NCI-H1417 (cell line): ENCODE data around the gene SNCA.
A peak's percentile ranks its signal among the peaks of the same experiment; 100 is the strongest.

Source experiments
- DNase-seq, 3 experiments: peaks; one replicate each; lab custom pipeline; 2025; lab: John Stamatoyannopoulos, UW

The SNCA gene

GRCh38 chr4:89754531-89754930 is 82.4 kb downstream of the SNCA start:
- DNase-seq: no peak

GRCh38 chr4:89753601-89754066 is 83.3 kb downstream of the SNCA start:
- DNase-seq: peak in 2 of 3 experiments; percentile 8 to 46

- peak in 2 of 3 experiments; percentile 17 to 46 for DNase-seq
Observed at GRCh38 chr4:89752932-89753598, 83.9 kb downstream of the SNCA start.

GRCh38 chr4:89751416-89751815 is 85.5 kb downstream of the SNCA start:
- DNase-seq: peak; percentile 7 to 60 (median 24)

GRCh38 chr4:89746377-89746776 is 90.6 kb downstream of the SNCA start:
- no peak for DNase-seq

- no peak for DNase-seq
Observed at GRCh38 chr4:89745708-89746107, 91.3 kb downstream of the SNCA start.

- DNase-seq: no peak
Observed at GRCh38 chr4:89744914-89745313, 92.0 kb downstream of the SNCA start.

- DNase-seq: no peak
Observed at GRCh38 chr4:89741768-89742167, 95.2 kb downstream of the SNCA start.

- DNase-seq: no peak
Observed at GRCh38 chr4:89739311-89739988, 97.5 kb downstream of the SNCA start.

- DNase-seq: peak in 2 of 3 experiments; percentile 38 to 77
Observed at GRCh38 chr4:89737888-89738287, 99.1 kb downstream of the SNCA start.

- no peak for DNase-seq
Observed at GRCh38 chr4:89733946-89734345, 103.0 kb downstream of the SNCA start.

GRCh38 chr4:89727238-89727637 is 109.7 kb downstream of the SNCA start:
- no peak for DNase-seq

GRCh38 chr4:89725268-89725667 is 111.7 kb downstream of the SNCA start:
- DNase-seq: no peak

- DNase-seq: no peak
Observed at GRCh38 chr4:89724716-89725115, 112.2 kb downstream of the SNCA start.

- DNase-seq: no peak
Observed at GRCh38 chr4:89723096-89723495, 113.9 kb downstream of the SNCA start.

- DNase-seq: no peak
Observed at GRCh38 chr4:89722517-89722916, 114.4 kb downstream of the SNCA start.

- DNase-seq: peak; percentile 23 to 64 (median 42)
Observed at GRCh38 chr4:89720981-89721380, 116.0 kb downstream of the SNCA start.

- DNase-seq: no peak
Observed at GRCh38 chr4:89719536-89720090, 117.3 kb downstream of the SNCA start.

- no peak for DNase-seq
Observed at GRCh38 chr4:89716893-89717292, 120.1 kb downstream of the SNCA start.

GRCh38 chr4:89715631-89716030 is 121.3 kb downstream of the SNCA start:
- no peak for DNase-seq

GRCh38 chr4:89712827-89713226 is 124.1 kb downstream of the SNCA start:
- no peak for DNase-seq

- no peak for DNase-seq
Observed at GRCh38 chr4:89712141-89712540, 124.8 kb downstream of the SNCA start.

- DNase-seq: no peak
Observed at GRCh38 chr4:89708903-89709421, 128.0 kb downstream of the SNCA start.
